Esophagus muscularis mucosa (tissue), 3 donors: ENCODE results near the gene WASF3.

Experiments
- EP300 ChIP-seq: sonication (generic); formaldehyde crosslinking; IDR thresholded peaks from one replicate; pipeline ENCODE4 v1.6.1; 2017; ENCODE audit warnings: antibody characterized with exemption
- TF ChIP-seq, protein P1 (sequence below), 3 experiments: fragments of 200-600 bp in 2 of 3; fragments of 450-650 bp in 1 of 3; sonication (generic) in 2 of 3; IDR thresholded peaks; one replicate each; pipeline ENCODE4 v1.5.1; 2017 to 2019; ENCODE audit warnings: antibody characterized with exemption in 3 of 3, mild to moderate bottlenecking in 2 of 3, moderate library complexity in 1 of 3

DNA sequence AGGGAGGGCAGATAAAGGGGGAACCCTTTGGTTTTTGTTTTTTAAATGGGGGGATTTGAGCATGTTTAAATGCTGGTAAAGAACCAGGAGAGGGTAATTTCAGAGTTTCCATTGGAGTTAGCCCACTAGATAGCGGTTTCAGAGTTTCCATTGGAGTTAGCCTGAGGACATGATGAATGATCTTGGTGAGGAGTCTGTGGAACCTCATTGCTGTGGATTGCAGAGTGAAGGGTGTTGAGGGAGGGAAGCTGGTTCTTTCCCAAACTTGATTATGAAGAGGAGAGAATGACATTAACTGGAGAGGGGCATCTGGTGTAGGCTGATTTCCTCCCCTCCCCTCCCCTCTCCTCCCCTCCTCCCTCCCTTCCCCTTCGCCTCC lies 5.0 kb downstream of the WASF3 start:
- no peak for TF ChIP-seq EP300
- TF ChIP-seq, protein P1, sequence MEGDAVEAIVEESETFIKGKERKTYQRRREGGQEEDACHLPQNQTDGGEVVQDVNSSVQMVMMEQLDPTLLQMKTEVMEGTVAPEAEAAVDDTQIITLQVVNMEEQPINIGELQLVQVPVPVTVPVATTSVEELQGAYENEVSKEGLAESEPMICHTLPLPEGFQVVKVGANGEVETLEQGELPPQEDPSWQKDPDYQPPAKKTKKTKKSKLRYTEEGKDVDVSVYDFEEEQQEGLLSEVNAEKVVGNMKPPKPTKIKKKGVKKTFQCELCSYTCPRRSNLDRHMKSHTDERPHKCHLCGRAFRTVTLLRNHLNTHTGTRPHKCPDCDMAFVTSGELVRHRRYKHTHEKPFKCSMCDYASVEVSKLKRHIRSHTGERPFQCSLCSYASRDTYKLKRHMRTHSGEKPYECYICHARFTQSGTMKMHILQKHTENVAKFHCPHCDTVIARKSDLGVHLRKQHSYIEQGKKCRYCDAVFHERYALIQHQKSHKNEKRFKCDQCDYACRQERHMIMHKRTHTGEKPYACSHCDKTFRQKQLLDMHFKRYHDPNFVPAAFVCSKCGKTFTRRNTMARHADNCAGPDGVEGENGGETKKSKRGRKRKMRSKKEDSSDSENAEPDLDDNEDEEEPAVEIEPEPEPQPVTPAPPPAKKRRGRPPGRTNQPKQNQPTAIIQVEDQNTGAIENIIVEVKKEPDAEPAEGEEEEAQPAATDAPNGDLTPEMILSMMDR (IDR thresholded peaks at IDR 0.05): no peak
